Activated naive CD4-positive, alpha-beta T cell treated with anti-CD3 and anti-CD28 coated beads, Interleukin-2, amount 50 U/mL, for 24 hours (primary cell): Measurements from ENCODE around the gene RNF167.

Experiments used
- H3K27ac Mint-ChIP-seq: one replicate; pipeline ENCODE4 v1.8.0; 2021; ENCODE audit warnings: mild to moderate bottlenecking, mixed read lengths
- H3K27me3 Mint-ChIP-seq: one replicate; pipeline ENCODE4 v1.8.0; 2021; ENCODE audit warnings: mixed read lengths
- H3K36me3 Mint-ChIP-seq: one replicate; pipeline ENCODE4 v1.8.0; 2021; ENCODE audit warnings: mixed read lengths
- H3K4me1 Mint-ChIP-seq: one replicate; pipeline ENCODE4 v1.8.0; 2021; ENCODE audit warnings: mixed read lengths
- H3K4me3 Mint-ChIP-seq: one replicate; pipeline ENCODE4 v1.8.0; 2021; ENCODE audit warnings: mild to moderate bottlenecking, mixed read lengths
- H3K9me3 Mint-ChIP-seq: one replicate; pipeline ENCODE4 v1.8.0; 2021; ENCODE audit warnings: mixed read lengths

Gene RNF167

DNA sequence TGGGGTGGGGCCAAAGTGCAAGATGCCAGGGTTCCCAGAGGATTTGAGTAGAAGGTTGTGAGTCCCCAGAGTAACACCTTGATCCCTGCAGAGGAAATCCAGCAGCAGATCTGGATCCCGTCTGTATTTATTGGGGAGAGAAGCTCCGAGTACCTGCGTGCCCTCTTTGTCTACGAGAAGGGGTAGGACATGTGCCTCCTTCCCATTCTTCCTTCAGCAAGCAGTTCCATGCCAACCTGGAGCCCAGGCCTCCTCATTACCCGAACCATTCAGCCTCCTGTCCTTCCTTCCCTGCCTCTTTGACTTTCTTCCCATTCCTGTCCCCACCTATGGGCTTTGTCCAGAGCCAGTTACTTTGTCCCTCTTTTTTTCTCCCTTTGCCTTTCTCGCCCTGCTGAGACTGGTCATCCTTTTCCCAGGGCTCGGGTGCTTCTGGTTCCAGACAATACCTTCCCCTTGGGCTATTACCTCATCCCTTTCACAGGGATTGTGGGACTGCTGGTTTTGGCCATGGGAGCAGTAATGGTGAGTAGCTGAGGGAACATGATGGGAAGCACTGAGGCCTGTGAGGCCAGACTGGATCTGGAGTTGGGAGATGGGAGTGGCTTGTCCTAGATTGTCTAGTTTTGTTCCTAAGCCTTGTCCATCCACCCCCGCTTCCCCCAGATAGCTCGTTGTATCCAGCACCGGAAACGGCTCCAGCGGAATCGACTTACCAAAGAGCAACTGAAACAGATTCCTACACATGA, 2.9 kb downstream of the RNF167 start:
- Mint-ChIP-seq H3K36me3 (peaks cover 33% of the 10 kb centered on the region), H3K27me3 (no peaks in the 10 kb centered on the region), H3K9me3 (no peaks in the 10 kb centered on the region), H3K4me1 (peaks cover 60% of the 10 kb centered on the region), H3K27ac (peak overlapping the region; percentile 84), H3K4me3 (peak overlapping the region; percentile 100)

DNA sequence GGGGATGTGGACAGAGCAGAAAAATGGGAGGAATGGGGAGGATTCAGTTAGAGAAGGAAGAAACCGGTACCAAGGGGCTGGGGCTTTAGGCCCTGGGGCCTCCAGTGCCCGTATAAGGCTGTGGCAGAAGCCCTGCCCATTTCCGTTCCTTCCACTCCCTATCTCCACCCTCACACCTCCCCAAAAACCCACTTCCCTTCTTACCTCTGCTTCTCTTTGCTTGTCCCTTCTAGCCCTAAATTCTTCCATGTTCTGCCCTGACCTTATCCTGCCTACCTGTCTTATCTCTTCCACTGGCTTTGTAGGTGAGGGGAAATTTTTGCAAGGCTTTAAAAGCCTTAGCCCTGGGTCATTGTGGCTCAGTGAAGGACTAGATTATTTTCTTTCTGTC, 4.1 kb downstream of the RNF167 start:
- H3K9me3 Mint-ChIP-seq: no peaks in the 10 kb centered on the region
- peak overlapping the region; percentile 100 for H3K4me3 Mint-ChIP-seq
- no peaks in the 10 kb centered on the region for H3K27me3 Mint-ChIP-seq
- peaks cover 50% of the 10 kb centered on the region for H3K4me1 Mint-ChIP-seq
- H3K27ac Mint-ChIP-seq: peak overlapping the region; percentile 96
- H3K36me3 Mint-ChIP-seq: peaks cover 33% of the 10 kb centered on the region

DNA sequence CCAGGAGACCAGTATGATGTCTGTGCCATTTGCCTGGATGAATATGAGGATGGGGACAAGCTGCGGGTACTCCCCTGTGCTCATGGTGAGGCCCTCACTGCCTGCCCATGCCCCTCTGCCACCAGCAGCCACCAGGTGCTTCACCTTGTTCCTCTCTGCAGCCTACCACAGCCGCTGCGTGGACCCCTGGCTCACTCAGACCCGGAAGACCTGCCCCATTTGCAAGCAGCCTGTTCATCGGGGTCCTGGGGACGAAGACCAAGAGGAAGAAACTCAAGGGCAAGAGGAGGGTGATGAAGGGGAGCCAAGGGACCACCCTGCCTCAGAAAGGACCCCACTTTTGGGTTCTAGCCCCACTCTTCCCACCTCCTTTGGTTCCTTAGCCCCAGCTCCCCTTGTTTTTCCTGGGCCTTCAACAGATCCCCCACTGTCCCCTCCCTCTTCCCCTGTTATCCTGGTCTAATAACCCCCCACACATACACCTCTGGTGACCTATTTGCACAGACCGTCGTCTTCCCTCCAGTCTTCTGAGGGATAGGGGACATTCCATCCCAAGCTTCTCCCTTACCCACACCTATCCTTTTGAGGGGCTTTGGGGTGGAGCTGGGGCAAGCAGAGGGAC, 4.6 kb downstream of the RNF167 start:
- Mint-ChIP-seq H3K36me3 (peaks cover 33% of the 10 kb centered on the region), H3K4me1 (peaks cover 49% of the 10 kb centered on the region), H3K27ac (peak overlapping the region; percentile 96), H3K9me3 (no peaks in the 10 kb centered on the region), H3K4me3 (peak overlapping the region; percentile 100), H3K27me3 (no peaks in the 10 kb centered on the region)

DNA sequence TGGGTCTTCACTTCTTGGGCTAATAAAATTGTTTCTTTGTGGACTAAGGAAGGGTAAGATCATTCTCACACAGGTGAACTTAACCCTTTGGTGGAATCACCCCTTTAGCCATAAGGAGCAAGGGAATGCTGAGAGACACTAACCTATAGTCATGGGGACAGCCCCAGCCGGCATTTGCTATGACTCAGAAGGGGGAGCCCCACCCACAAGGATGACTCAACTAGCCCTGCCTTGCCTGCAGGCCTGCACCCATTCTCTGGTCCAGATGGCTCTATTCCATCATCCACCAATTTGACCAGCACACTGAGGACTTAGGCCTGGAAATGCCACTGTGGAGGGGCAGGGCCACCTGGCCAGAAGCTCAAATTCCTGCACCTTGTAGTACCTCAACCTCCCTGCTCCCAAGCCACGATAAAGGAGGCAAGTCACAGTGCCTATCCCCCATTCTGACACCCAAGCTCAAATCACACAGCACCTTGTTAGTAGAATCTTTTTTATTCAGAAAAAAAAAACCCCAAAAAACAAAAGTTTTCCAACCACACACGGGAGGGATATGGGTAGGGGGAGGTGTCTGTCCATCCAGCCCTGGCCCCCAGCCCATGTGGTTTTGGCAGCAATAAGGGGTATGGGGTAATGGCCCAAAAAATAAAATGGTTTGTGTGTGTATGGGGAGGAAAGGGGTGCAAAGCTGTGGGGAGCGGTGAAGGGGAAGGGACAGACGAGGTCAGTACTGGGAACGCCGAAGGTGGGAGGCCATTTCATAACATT, 5.3 kb downstream of the RNF167 start:
- H3K27ac Mint-ChIP-seq: peak overlapping the region; percentile 96
- peak overlapping the region; percentile 100 for H3K4me3 Mint-ChIP-seq
- H3K27me3 Mint-ChIP-seq: no peaks in the 10 kb centered on the region
- peaks cover 51% of the 10 kb centered on the region for H3K4me1 Mint-ChIP-seq
- peaks cover 33% of the 10 kb centered on the region for H3K36me3 Mint-ChIP-seq
- no peaks in the 10 kb centered on the region for H3K9me3 Mint-ChIP-seq

DNA sequence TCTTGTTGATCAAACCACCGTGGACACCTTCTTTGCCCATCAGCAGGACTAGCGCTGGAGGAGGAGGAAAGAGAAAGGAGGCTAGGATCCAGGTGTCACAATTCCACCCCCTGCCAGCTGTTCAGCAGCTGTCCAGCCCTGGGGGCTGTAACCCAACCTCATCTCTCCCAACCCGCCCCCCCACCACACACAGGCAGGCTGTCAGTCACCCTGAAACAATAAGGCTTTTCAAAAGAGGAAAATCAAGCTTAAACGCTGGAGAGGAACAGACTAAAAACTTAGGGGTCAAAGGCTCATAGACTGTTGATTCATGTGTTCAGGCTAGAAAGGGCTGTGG, 5.8 kb downstream of the RNF167 start:
- Mint-ChIP-seq H3K4me3 (peak overlapping the region; percentile 100), H3K9me3 (no peaks in the 10 kb centered on the region), H3K4me1 (peaks cover 57% of the 10 kb centered on the region), H3K27me3 (no peaks in the 10 kb centered on the region), H3K27ac (peak overlapping the region; percentile 96), H3K36me3 (peaks cover 33% of the 10 kb centered on the region)

DNA sequence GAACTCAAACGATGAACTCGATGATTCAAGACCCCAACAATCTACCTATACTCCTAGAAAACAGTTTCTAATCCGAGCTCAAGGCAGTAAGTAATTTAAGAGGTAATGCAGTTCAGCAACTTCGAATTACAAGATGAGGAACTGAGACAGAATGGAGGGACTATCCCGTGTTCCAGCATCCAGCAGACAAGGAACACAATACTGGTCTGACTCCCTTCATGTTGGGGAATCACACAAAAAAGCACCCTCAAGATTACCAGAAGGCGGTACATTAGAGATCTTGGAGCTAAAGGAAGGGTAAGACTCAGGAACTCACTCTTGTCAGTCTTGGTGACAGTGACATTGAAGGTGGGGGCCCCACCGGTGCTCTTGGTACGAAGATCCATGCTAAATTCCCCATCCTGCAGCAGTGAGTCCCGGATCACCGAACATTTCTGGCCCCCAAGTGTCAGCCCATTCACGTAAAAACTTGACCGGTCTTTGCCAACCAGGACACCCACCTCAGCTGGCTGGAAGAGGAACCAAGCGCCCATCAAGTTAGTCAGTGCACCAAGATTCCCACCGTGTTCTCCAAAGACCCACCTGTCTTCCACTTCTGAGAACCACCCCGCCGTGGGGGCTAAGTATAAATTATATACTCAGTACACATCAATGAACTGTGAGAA, 6.4 kb downstream of the RNF167 start:
- H3K4me3 Mint-ChIP-seq: peak overlapping the region; percentile 100
- no peaks in the 10 kb centered on the region for H3K27me3 Mint-ChIP-seq
- no peaks in the 10 kb centered on the region for H3K9me3 Mint-ChIP-seq
- H3K4me1 Mint-ChIP-seq: peaks cover 57% of the 10 kb centered on the region
- H3K36me3 Mint-ChIP-seq: peaks cover 32% of the 10 kb centered on the region
- peak overlapping the region; percentile 82 for H3K27ac Mint-ChIP-seq

DNA sequence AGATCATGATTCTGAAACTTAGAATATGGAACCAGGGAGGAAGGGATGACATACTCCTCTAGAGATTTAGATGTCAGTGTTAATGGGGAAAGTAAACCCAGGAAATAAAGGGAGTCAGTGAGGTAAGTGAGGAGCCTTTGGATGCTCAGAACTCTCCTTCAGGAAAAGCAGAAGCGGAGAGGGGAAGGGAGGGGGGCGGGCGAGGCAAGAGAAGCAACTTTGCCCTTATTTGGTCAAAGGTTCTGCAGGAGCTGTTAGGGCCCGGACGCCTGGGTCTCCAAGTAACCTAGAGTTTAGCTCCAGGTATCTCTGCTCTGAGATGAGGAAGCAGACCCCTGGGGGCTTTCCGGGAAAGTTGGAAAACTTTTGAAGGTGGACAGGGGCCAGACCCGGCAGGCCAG, 6.9 kb downstream of the RNF167 start:
- peak overlapping the region; percentile 82 for H3K27ac Mint-ChIP-seq
- peaks cover 26% of the 10 kb centered on the region for H3K36me3 Mint-ChIP-seq
- H3K4me3 Mint-ChIP-seq: peak overlapping the region; percentile 100
- no peaks in the 10 kb centered on the region for H3K9me3 Mint-ChIP-seq
- no peaks in the 10 kb centered on the region for H3K27me3 Mint-ChIP-seq
- peaks cover 51% of the 10 kb centered on the region for H3K4me1 Mint-ChIP-seq

DNA sequence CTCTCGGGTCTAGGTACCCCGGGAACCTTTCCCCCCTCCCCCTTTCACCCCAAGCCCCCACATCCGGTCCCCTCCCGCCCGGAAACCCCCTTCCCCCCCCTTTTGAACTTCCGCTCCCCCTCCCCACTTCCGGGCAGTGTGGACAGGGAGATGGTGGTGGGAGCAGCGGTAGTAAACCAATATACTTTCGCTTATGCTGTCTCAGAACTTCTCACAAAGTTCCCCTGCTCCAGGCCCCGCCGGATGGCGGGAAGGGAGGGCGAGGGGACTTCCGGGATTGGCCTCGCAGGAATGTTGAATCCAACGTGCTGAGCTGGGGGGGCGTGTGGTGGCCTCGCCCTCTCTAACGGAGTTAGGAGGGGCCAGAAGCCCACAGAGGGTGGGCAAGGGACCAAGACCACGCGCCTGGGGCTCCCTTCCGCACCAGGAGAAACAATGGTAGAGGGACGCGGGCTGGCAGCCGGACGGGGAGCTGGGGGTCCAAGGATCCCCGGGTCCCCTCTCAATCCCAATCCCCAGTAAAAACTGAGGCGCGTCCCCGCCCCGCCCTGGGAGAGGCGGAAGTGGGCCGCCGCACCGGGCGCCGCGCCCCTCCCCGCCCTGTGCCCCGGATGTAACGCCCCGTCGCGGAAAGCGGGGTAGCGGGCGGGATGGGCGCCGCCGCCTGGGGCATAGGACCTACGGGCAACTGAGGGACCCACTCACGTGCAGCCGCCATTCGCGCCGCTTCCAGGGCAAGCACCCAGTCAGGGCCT, 7.5 kb downstream of the RNF167 start:
- Mint-ChIP-seq H3K36me3 (peaks cover 25% of the 10 kb centered on the region), H3K27ac (peak overlapping the region; percentile 97), H3K4me3 (peak overlapping the region; percentile 100), H3K27me3 (no peaks in the 10 kb centered on the region), H3K4me1 (peaks cover 45% of the 10 kb centered on the region), H3K9me3 (no peaks in the 10 kb centered on the region)

DNA sequence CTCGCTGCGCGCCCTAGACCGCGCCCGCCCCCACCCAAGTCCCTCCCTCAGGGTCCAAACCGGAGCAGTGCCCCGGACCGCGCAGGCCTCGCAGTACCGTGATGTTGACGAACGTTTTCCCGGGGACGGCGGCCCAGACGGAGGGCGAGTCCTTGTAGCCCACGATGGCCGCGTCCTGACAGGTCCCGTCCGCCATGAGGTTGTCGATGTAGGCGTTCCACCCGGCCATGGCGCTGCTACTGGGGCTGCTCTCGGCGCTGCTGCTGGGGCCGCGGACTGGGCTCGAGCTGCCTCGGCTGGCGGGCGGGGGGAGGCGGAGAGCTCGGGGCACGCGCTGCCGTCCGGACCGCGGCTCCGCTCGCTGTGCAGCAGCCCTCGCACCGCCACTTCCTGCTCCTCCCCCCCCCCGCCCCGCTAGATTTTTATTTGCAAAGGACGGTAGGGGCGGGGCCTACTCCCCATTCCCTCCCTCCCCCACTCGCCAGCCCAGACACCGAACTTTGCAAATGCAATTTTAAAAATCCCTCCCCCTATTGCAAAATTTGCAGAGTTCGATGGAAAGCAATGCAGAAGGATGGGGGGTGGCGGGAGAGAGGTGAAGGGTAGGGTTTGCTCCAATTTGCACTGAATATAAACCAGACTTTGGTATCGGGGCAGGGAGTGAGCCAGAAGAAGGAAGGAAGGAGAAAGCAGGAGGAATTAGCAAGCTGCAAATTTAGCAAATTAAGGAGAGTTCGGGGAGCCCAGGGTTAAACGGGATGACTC, 8.3 kb downstream of the RNF167 start, which contains the start of gene PFN1:
TSS of gene PFN1 (minus strand) at position 365 of the 765 bp plus-strand sequence. CDS start at position 229, 136 bp downstream.
- H3K9me3 Mint-ChIP-seq: no peaks in the 10 kb centered on the region
- peaks cover 22% of the 10 kb centered on the region for H3K36me3 Mint-ChIP-seq
- H3K27me3 Mint-ChIP-seq: no peaks in the 10 kb centered on the region
- H3K27ac Mint-ChIP-seq: peak within 1 kb of the TSS; percentile 100
- peak within 1 kb of the TSS; percentile 100 for H3K4me3 Mint-ChIP-seq
- peaks cover 38% of the 10 kb centered on the region for H3K4me1 Mint-ChIP-seq

DNA sequence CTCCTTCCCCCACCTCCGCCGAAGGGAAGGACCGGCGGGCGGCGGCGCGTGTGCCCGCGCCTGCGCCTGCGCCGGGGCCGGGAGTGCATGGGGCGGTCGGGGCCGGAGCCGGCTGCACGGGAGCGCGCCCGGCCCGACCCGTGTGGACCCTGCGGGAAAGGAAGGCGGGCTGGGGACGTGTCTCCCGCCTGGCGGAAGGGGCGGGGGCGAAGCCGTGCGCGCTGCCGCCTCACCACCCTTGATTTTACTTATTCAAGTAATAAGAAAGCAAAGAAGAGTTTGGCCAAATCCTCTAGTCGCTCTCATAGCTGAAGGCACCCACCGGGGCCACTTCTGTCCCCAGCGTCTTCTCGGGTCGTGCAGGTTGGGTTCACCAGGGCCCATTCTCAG, 8.9 kb downstream of the RNF167 start:
- Mint-ChIP-seq H3K27ac (peak overlapping the region; percentile 100), H3K4me3 (peak overlapping the region; percentile 100), H3K9me3 (no peaks in the 10 kb centered on the region), H3K4me1 (peaks cover 33% of the 10 kb centered on the region), H3K27me3 (no peaks in the 10 kb centered on the region), H3K36me3 (peaks cover 21% of the 10 kb centered on the region)

DNA sequence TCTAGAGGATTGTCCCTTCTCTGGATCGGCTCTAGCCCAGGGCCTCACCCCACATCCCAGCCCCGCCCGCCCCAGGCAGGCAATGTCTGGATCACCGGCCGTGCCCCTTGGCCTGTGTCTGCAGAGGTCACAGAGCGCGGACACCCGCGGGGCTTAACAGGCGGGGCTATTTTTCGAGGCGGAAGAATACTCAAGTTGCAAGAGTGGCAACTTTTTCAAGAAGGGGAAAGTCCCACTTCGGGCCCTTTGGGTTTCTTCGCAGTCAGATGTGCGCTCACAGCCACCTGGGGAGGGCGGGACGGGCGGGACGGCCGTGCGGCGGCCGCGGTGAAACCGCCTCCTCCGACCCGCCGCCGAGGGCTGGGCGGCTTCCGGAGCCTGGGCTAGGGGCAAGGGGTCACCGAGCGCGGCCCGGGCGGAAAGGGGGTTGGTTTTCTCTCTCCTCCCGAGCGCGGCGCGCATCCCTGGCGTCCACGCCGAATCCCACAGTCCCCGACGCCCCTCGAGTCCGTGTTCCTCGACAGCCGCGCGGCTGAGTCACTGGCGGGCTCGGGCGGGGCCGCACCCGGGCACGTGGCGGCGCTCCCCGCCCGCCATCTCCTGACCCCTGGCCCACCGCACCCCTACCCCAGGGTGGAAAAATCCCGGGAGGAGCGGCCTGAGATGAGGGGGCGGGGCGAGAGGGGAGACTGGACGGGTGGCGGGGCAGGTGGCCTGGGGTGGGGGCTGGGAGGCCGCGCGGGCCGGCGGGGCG, 9.4 kb downstream of the RNF167 start:
- Mint-ChIP-seq H3K27ac (peak overlapping the region; percentile 88), H3K9me3 (no peaks in the 10 kb centered on the region), H3K4me3 (peak overlapping the region; percentile 100)

DNA sequence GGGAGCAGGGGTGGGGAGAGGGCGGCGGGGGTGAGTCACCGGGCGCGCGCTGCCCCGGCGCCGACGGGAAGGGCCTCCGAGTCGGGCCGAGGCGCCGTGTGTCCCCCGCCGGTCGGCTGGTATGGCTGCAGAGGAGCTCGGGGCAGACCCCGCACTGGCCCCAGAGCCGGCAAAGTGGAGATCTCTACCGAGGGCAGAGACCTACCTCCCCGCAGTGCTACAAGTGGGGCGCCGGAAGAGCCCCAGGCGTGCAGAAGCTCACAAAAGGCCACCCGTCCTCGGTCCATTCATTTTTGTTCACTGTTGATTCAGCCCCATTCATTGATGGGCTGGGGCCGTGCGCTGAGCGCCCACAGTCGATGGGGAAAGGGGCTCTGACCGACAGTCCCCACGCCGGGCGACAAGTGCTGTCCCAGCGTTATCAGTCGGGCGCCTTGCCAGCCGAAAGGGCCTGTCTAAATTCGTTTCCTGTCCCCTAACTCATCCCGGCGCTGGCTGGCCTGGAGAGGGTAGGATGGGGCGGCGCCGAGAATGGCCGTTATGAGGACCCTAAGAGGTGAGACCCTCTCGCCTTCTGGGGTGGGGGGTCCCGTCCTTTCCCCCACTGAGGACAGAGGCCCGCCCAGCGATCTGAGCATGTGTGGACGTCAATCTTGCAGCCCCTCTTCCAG, 10.1 kb downstream of the RNF167 start:
- Mint-ChIP-seq H3K4me3 (peak overlapping the region; percentile 90), H3K36me3 (peaks cover 18% of the 10 kb centered on the region)

More for the DNA sequence above, 9.4 kb downstream of the RNF167 start:
- H3K27me3 Mint-ChIP-seq: no peaks in the 10 kb centered on the region
- peaks cover 20% of the 10 kb centered on the region for H3K36me3 Mint-ChIP-seq
- peaks cover 30% of the 10 kb centered on the region for H3K4me1 Mint-ChIP-seq

DNA sequence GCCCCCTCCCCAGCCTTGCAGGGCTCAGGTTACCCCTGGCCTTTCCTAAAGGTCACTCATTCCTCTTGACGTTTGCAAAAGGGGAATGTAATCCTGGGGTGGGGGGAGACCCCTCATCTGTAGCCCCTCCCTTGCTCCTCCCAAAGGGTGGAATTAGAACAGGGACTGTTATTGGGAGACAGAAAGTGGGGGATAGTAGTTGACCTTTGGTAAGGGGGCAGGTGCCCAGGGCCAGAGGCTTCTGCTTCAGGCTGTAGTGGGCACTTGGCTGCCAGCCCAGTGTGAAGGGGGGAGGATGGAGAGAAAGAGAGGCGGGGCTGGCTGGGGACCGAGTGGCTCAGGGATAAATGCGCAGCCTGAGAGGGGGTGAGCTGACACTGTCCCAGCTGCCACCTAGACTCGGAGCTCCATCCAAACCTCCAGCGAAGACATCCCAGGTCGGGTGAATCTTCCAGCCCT, 10.7 kb downstream of the RNF167 start, which contains the start of gene ENO3:
TSS of gene ENO3 (plus strand) at position 374 of the 459 bp plus-strand sequence. CDS start 711 bp downstream, outside the sequence.
- H3K36me3 Mint-ChIP-seq: peaks cover 12% of the 10 kb centered on the region
- H3K4me1 Mint-ChIP-seq: peaks cover 17% of the 10 kb centered on the region
- no peaks in the 10 kb centered on the region for H3K27me3 Mint-ChIP-seq
- H3K9me3 Mint-ChIP-seq: no peaks in the 10 kb centered on the region
- peak within 1 kb of the TSS; percentile 97 for H3K27ac Mint-ChIP-seq
- peak within 1 kb of the TSS; percentile 90 for H3K4me3 Mint-ChIP-seq

More for the DNA sequence above, 10.1 kb downstream of the RNF167 start:
- peaks cover 23% of the 10 kb centered on the region for H3K4me1 Mint-ChIP-seq
- no peaks in the 10 kb centered on the region for H3K27me3 Mint-ChIP-seq
- peak overlapping the region; percentile 97 for H3K27ac Mint-ChIP-seq
- no peaks in the 10 kb centered on the region for H3K9me3 Mint-ChIP-seq
